MG63 (cell line): ENCODE data around the gene RHOF. TPM values are rescaled to one million over a fixed set of nuclear protein-coding genes. Genes with fewer than 3 reads are reported as not detected.

Experiments
- DNase-seq: peaks from one replicate; pipeline ENCODE4 v3.0.0-alpha.2; 2020
- H3K27me3 ChIP-seq: fragments of 250-450 bp; sonication (Bioruptor Pico); 2 replicates; pipeline ENCODE4 v1.5.1; 2020; ENCODE audit warnings: mild to moderate bottlenecking, moderate library complexity
- H3K36me3 ChIP-seq: fragments of 250-450 bp; sonication (Bioruptor Pico); 2 replicates; pipeline ENCODE4 v1.5.1; 2020; ENCODE audit warnings: mild to moderate bottlenecking, moderate library complexity
- H3K4me3 ChIP-seq: fragments of 250-450 bp; sonication (Bioruptor Pico); 2 replicates; pipeline ENCODE4 v1.5.1; 2020; ENCODE audit warnings: mild to moderate bottlenecking, moderate library complexity
- H3K9me3 ChIP-seq: fragments of 250-450 bp; sonication (Bioruptor Pico); 2 replicates; pipeline ENCODE4 v1.5.1; 2020; ENCODE audit warnings: mild to moderate bottlenecking, moderate library complexity
- total RNA-seq: library from RNA; depleted of rRNA; stranded (reverse); fragments of >200 nt; shearing (Covaris generic); gene quantifications from 2 replicates; pipeline ENCODE4 v1.2.3, GENCODE V29; 2014; ENCODE audit warnings: low replicate concordance

Gene RHOF
- total RNA-seq, 1 experiment from 2014 or later = 6.3 TPM

- H3K36me3 ChIP-seq = no peaks in the 10 kb centered on the region
- H3K4me3 ChIP-seq = no peak overlapping the region
- no peak for DNase-seq
Observed at GRCh38 chr12:121789233-121789781, 4.2 kb downstream of the RHOF start.

GRCh38 chr12:121788176-121788818 is 5.2 kb downstream of the RHOF start:
- Histone ChIP-seq H3K4me3 (no peak overlapping the region), H3K27me3 (no peaks in the 10 kb centered on the region), H3K36me3 (no peaks in the 10 kb centered on the region), H3K9me3 (no peaks in the 10 kb centered on the region)
- no peak for DNase-seq

More at GRCh38 chr12:121789233-121789781, 4.2 kb downstream of the RHOF start:
- Histone ChIP-seq H3K27me3 (no peaks in the 10 kb centered on the region), H3K9me3 (no peaks in the 10 kb centered on the region)

- H3K27me3 ChIP-seq = no peaks in the 10 kb centered on the region
- no peak for DNase-seq
- no peak overlapping the region for H3K4me3 ChIP-seq
- no peaks in the 10 kb centered on the region for H3K9me3 ChIP-seq
- H3K36me3 ChIP-seq = no peaks in the 10 kb centered on the region
Observed at GRCh38 chr12:121787063-121788025, 6.1 kb downstream of the RHOF start.

- no peaks in the 10 kb centered on the region for H3K9me3 ChIP-seq
- peak; percentile 95 for DNase-seq
- no peaks in the 10 kb centered on the region for H3K27me3 ChIP-seq
- no peaks in the 10 kb centered on the region for H3K36me3 ChIP-seq
- H3K4me3 ChIP-seq = no peak overlapping the region
Observed at GRCh38 chr12:121786440-121786825, 7.1 kb downstream of the RHOF start.

GRCh38 chr12:121784460-121784859 is 9.0 kb downstream of the RHOF start:
- Histone ChIP-seq H3K9me3 (no peaks in the 10 kb centered on the region), H3K36me3 (no peaks in the 10 kb centered on the region), H3K4me3 (no peak overlapping the region), H3K27me3 (no peaks in the 10 kb centered on the region)
- DNase-seq = peak; percentile 84

- peak; percentile 78 for DNase-seq
- H3K36me3 ChIP-seq = no peaks in the 10 kb centered on the region
- no peaks in the 10 kb centered on the region for H3K9me3 ChIP-seq
- H3K27me3 ChIP-seq = no peaks in the 10 kb centered on the region
- no peak overlapping the region for H3K4me3 ChIP-seq
Observed at GRCh38 chr12:121783766-121784165, 9.7 kb downstream of the RHOF start.

GRCh38 chr12:121781998-121782979 is 11.2 kb downstream of the RHOF start:
- Histone ChIP-seq H3K27me3 (no peaks in the 10 kb centered on the region), H3K9me3 (no peaks in the 10 kb centered on the region), H3K4me3 (no peak overlapping the region), H3K36me3 (no peaks in the 10 kb centered on the region)
- no peak for DNase-seq

- no peaks in the 10 kb centered on the region for H3K9me3 ChIP-seq
- no peaks in the 10 kb centered on the region for H3K27me3 ChIP-seq
- no peak overlapping the region for H3K4me3 ChIP-seq
- no peaks in the 10 kb centered on the region for H3K36me3 ChIP-seq
- no peak for DNase-seq
Observed at GRCh38 chr12:121781484-121781997, 11.9 kb downstream of the RHOF start.

GRCh38 chr12:121780429-121780828 is 13.1 kb downstream of the RHOF start:
- no peaks in the 10 kb centered on the region for H3K36me3 ChIP-seq
- no peaks in the 10 kb centered on the region for H3K9me3 ChIP-seq
- H3K4me3 ChIP-seq = no peak overlapping the region
- no peaks in the 10 kb centered on the region for H3K27me3 ChIP-seq
- no peak for DNase-seq

- H3K9me3 ChIP-seq = no peaks in the 10 kb centered on the region
- H3K27me3 ChIP-seq = no peaks in the 10 kb centered on the region
- no peaks in the 10 kb centered on the region for H3K36me3 ChIP-seq
- DNase-seq = no peak
- H3K4me3 ChIP-seq = no peak overlapping the region
Observed at GRCh38 chr12:121779422-121779895, 14.0 kb downstream of the RHOF start.

GRCh38 chr12:121778567-121779421 is 14.7 kb downstream of the RHOF start:
- Histone ChIP-seq H3K27me3 (no peaks in the 10 kb centered on the region), H3K4me3 (no peak overlapping the region), H3K9me3 (no peaks in the 10 kb centered on the region), H3K36me3 (no peaks in the 10 kb centered on the region)
- no peak for DNase-seq

GRCh38 chr12:121776190-121777098 is 17.0 kb downstream of the RHOF start:
- Histone ChIP-seq H3K27me3 (no peaks in the 10 kb centered on the region), H3K4me3 (no peak overlapping the region), H3K36me3 (no peaks in the 10 kb centered on the region), H3K9me3 (no peaks in the 10 kb centered on the region)
- DNase-seq = peak; percentile 57

GRCh38 chr12:121775501-121775900 is 18.0 kb downstream of the RHOF start:
- no peaks in the 10 kb centered on the region for H3K9me3 ChIP-seq
- no peaks in the 10 kb centered on the region for H3K36me3 ChIP-seq
- no peak for DNase-seq
- no peak overlapping the region for H3K4me3 ChIP-seq
- no peaks in the 10 kb centered on the region for H3K27me3 ChIP-seq

GRCh38 chr12:121774968-121775474 is 18.5 kb downstream of the RHOF start:
- Histone ChIP-seq H3K27me3 (no peaks in the 10 kb centered on the region), H3K9me3 (no peaks in the 10 kb centered on the region), H3K36me3 (no peaks in the 10 kb centered on the region), H3K4me3 (no peak overlapping the region)
- no peak for DNase-seq
